IMR-90 (cell line): ENCODE measurements around the gene FLNA. TPM values are rescaled to one million over a fixed set of nuclear protein-coding genes. Genes with fewer than 3 reads are reported as not detected.

Experiments
- ATAC-seq: fragments of 200-7000 bp; cut with Tn5 transposase; 2 replicates; pipeline ENCODE4 v1.9.1; 2020; ENCODE audit warnings: low read depth, mild to moderate bottlenecking, moderate library complexity
- BruUV-seq: library from RNA; stranded (reverse); fragments of 400-500 nt; replicated peaks from 2 replicates; lab custom pipeline; 2021; lab: Mats Ljungman, UMichigan
- CTCF ChIA-PET: fragments of 300-600 bp; formaldehyde crosslinking; extraction: SDS; loops from one replicate; lab custom pipeline; 2021; ENCODE audit warnings: antibody characterized with exemption; lab: Yijun Ruan, JAX
- POLR2A ChIA-PET: fragments of 300-600 bp; sonication (Branson Sonifier 250); formaldehyde crosslinking; loops from one replicate; lab custom pipeline; 2022; ENCODE audit warnings: antibody characterized with exemption; ENCODE audit not compliant: unreplicated experiment; lab: Charles Lee
- DNase-seq: peaks from one replicate; pipeline ENCODE4 v3.0.0; 2013
- H2AFZ ChIP-seq: replicated peaks from 2 replicates; pipeline ENCODE3; 2013; ENCODE audit warnings: low read length, mild to moderate bottlenecking; ENCODE audit not compliant: poor library complexity
- H2AK5ac ChIP-seq: 2 replicates; pipeline ENCODE4 v1.6.1; 2013; ENCODE audit warnings: low read depth, low read length, inconsistent platforms
- H2AK9ac ChIP-seq: replicated peaks from 2 replicates; pipeline ENCODE3; 2013; ENCODE audit warnings: mild to moderate bottlenecking, low read depth, low read length, moderate library complexity; ENCODE audit not compliant: poor library complexity
- H2BK120ac ChIP-seq: 2 replicates; pipeline ENCODE4 v1.6.1; 2013; ENCODE audit warnings: low read depth, low read length, inconsistent platforms
- H2BK15ac ChIP-seq: 3 replicates; pipeline ENCODE4 v1.6.1; 2013; ENCODE audit warnings: low read depth, low read length, inconsistent platforms
- H2BK20ac ChIP-seq: 2 replicates; pipeline ENCODE4 v1.6.1; 2013; ENCODE audit warnings: low read depth, mild to moderate bottlenecking, inconsistent platforms, low read length, moderate library complexity
- H2BK5ac ChIP-seq: 2 replicates; pipeline ENCODE4 v1.6.1; 2013; ENCODE audit warnings: mild to moderate bottlenecking, low read depth, low read length, inconsistent platforms; ENCODE audit not compliant: poor library complexity, severe bottlenecking
- H3K14ac ChIP-seq: replicated peaks from 2 replicates; pipeline ENCODE4 v1.6.1; 2013; ENCODE audit warnings: low read depth, low read length, inconsistent platforms
- H3K18ac ChIP-seq: 2 replicates; pipeline ENCODE4 v1.6.1; 2013; ENCODE audit warnings: low read depth, low read length, control low read depth
- H3K23ac ChIP-seq: 2 replicates; pipeline ENCODE4 v1.6.1; 2013; ENCODE audit warnings: low read depth, low read length, inconsistent platforms
- H3K27ac ChIP-seq: 2 replicates; pipeline ENCODE4 v1.5.1; 2013; ENCODE audit warnings: mild to moderate bottlenecking, control low read depth, low read length; ENCODE audit not compliant: insufficient read depth
- H3K27me3 ChIP-seq: 2 replicates; pipeline ENCODE4 v1.6.1; 2013; ENCODE audit warnings: low read length; ENCODE audit not compliant: control insufficient read depth, insufficient read depth
- H3K36me3 ChIP-seq: 2 replicates; pipeline ENCODE4 v1.6.1; 2013; ENCODE audit warnings: low read length, mixed read lengths; ENCODE audit not compliant: control insufficient read depth, insufficient read depth
- H3K4ac ChIP-seq: 2 replicates; pipeline ENCODE4 v1.6.1; 2013; ENCODE audit warnings: low read depth, low read length, inconsistent platforms
- H3K4me1 ChIP-seq: 2 replicates; pipeline ENCODE4 v1.6.1; 2013; ENCODE audit warnings: low read length, mixed read lengths; ENCODE audit not compliant: control insufficient read depth, insufficient read depth
- H3K4me2 ChIP-seq: 2 replicates; pipeline ENCODE4 v1.6.1; 2013; ENCODE audit warnings: low read depth, mild to moderate bottlenecking, control low read depth, low read length, moderate library complexity
- H3K4me3 ChIP-seq: 2 replicates; pipeline ENCODE4 v1.5.1; 2013; ENCODE audit warnings: low read depth, mild to moderate bottlenecking, control low read depth, low read length, moderate library complexity; ENCODE audit not compliant: insufficient read depth
- H3K56ac ChIP-seq: 2 replicates; pipeline ENCODE4 v1.6.1; 2013; ENCODE audit warnings: low read length, inconsistent platforms; ENCODE audit not compliant: insufficient read depth; ENCODE audit errors: extremely low read depth
- H3K79me1 ChIP-seq, 2 experiments: 2 replicates each; pipeline ENCODE4 v1.6.1; 2013; ENCODE audit warnings: low read length in 2 of 2, inconsistent platforms in 1 of 2, low read depth in 1 of 2
- H3K9ac ChIP-seq: 2 replicates; pipeline ENCODE4 v1.6.1; 2013; ENCODE audit warnings: low read depth, low read length, control low read depth
- H3K9me1 ChIP-seq: 2 replicates; pipeline ENCODE4 v1.6.1; 2013; ENCODE audit warnings: low read length, inconsistent platforms; ENCODE audit not compliant: insufficient read depth
- H3K9me3 ChIP-seq: 2 replicates; pipeline ENCODE4 v1.6.1; 2013; ENCODE audit warnings: low read length; ENCODE audit not compliant: control insufficient read depth, insufficient read depth
- H4K20me1 ChIP-seq: 2 replicates; pipeline ENCODE4 v1.6.1; 2013; ENCODE audit warnings: low read length, inconsistent platforms; ENCODE audit not compliant: insufficient read depth
- H4K5ac ChIP-seq: 2 replicates; pipeline ENCODE4 v1.6.1; 2013; ENCODE audit warnings: mild to moderate bottlenecking, low read depth, low read length, control low read depth
- H4K8ac ChIP-seq, 2 experiments: 2 replicates each; pipeline ENCODE4 v1.6.1; 2013; ENCODE audit warnings: low read depth in 2 of 2, low read length in 2 of 2, control low read depth in 1 of 2, inconsistent platforms in 1 of 2
- H4K91ac ChIP-seq: 2 replicates; pipeline ENCODE4 v1.6.1; 2013; ENCODE audit warnings: low read depth, low read length, inconsistent platforms; ENCODE audit not compliant: insufficient read depth
- BHLHE40 ChIP-seq: fragments of 150-350 bp; IDR thresholded peaks from 2 replicates; pipeline ENCODE4 v1.6.1; 2016; ENCODE audit warnings: mild to moderate bottlenecking, low read depth, low read length
- CEBPB ChIP-seq: IDR thresholded peaks from 2 replicates; pipeline ENCODE4 v1.6.1; 2012; ENCODE audit warnings: low read depth, low read length, improper control_type of control experiment
- CHD1 ChIP-seq: IDR thresholded peaks from 2 replicates; pipeline ENCODE4 v1.6.1; 2012; ENCODE audit warnings: low read depth, low read length, improper control_type of control experiment
- MAFK ChIP-seq: IDR thresholded peaks from 2 replicates; pipeline ENCODE4 v1.6.1; 2012; ENCODE audit warnings: low read depth, low read length, improper control_type of control experiment
- MAZ ChIP-seq: IDR thresholded peaks from 2 replicates; pipeline ENCODE4 v1.6.1; 2012; ENCODE audit warnings: low read depth, mild to moderate bottlenecking, low read length, improper control_type of control experiment, moderate library complexity, borderline replicate concordance
- MXI1 ChIP-seq: IDR thresholded peaks from 2 replicates; pipeline ENCODE4 v1.6.1; 2012; ENCODE audit warnings: low read depth, mild to moderate bottlenecking, low read length, moderate library complexity, borderline replicate concordance
- POLR2A ChIP-seq: IDR thresholded peaks from 2 replicates; pipeline ENCODE4 v1.6.1; 2012; ENCODE audit warnings: mild to moderate bottlenecking, low read depth, low read length
- RAD21 ChIP-seq: IDR thresholded peaks from 2 replicates; pipeline ENCODE4 v1.6.1; 2012; ENCODE audit warnings: low read length, improper control_type of control experiment
- SMC3 ChIP-seq: fragments of 150-350 bp; IDR thresholded peaks from 2 replicates; pipeline ENCODE4 v1.6.1; 2016; ENCODE audit warnings: low read depth, mild to moderate bottlenecking, antibody characterized with exemption, low read length, moderate library complexity
- whole genome bisulfite sequencing, 2 experiments: methylation state at CpG; one replicate each; pipeline versions ENCODE4 v1.1.5 to v1.1.7; 2013; ENCODE audit warnings: missing lambda C conversion rate in 2 of 2; ENCODE audit not compliant: insufficient read length in 1 of 2; ENCODE audit errors: extremely low coverage in 2 of 2; 5-methylcytosine and 5-hydroxymethylcytosine counted together
- dilution Hi-C: fragments of 300-500 bp; cut with HindIII; formaldehyde crosslinking; loops from one replicate; pipeline ENCODE4 v1.14.3; 2018; ENCODE audit warnings: low sequenced_read_pairs; ENCODE audit not compliant: unreplicated experiment
- in situ Hi-C: fragments of 300-500 bp; cut with MboI; formaldehyde crosslinking; loops from 3 replicates; pipeline ENCODE4 v1.14.3; 2019; ENCODE audit warnings: low sequenced_read_pairs, inconsistent platforms, mixed read lengths
- intact Hi-C: fragments of 100-400 bp; cut with micrococcal nuclease; formaldehyde crosslinking; loops from 2 replicates; pipeline ENCODE4 v1.10.0; 2022
- polyA plus RNA-seq, 3 experiments: library from polyadenylated mRNA; depleted of rRNA; stranded (reverse); fragments of >200 nt; gene quantifications; 2 replicates each; pipeline ENCODE4 v1.2.3, GENCODE V29; 2012; ENCODE audit warnings: low replicate concordance in 1 of 3
- total RNA-seq: library from RNA; depleted of rRNA; stranded (reverse); fragments of >200 nt; gene quantifications from 2 replicates; pipeline ENCODE4 v1.2.3, GENCODE V29; 2012
- TF ChIP-seq, protein P1 (sequence below): conservative IDR thresholded peaks from 2 replicates; pipeline ENCODE4 v1.5.1; 2012; ENCODE audit warnings: mild to moderate bottlenecking, low read depth, low read length, improper control_type of control experiment
- TF ChIP-seq, protein P2 (sequence below): fragments of 150-350 bp; IDR thresholded peaks from 2 replicates; pipeline ENCODE4 v1.6.1; 2016; ENCODE audit warnings: low read depth, mild to moderate bottlenecking, low read length, moderate library complexity, borderline replicate concordance

FLNA gene
- total and polyA plus RNA-seq, 2 of the 4 experiments (the other 2 are of a cell fraction) = 1,356 to 1,357 TPM

DNA sequence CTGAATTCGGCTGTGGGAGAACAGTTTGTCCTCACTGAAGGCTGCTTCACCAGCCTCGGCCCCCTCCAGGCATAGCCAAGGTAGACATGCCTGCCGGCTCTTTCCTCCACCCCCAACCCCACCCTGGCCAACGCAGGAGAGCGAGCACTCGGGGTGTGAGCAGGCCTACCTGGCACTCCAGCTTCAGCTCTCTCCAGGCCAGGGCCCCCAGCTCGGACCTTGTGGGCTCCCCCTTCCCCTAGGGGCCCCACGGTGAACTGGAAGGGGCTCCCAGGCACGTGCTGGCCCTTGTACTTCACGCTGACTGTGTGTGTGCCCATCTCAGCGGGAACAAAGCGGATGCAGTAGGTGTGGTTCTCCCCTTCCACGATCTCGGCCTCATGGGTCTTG, 22.4 kb downstream of the FLNA start:
- Histone ChIP-seq H3K4me1 (no peaks in the 10 kb centered on the region), H3K23ac (no peak overlapping the region), H3K36me3 (peaks cover 89% of the 10 kb centered on the region), H2AK5ac (no peak overlapping the region), H3K4ac (no peak overlapping the region), H3K4me3 (no peak overlapping the region), H4K8ac (no peak overlapping the region), H2BK120ac (no peak overlapping the region), H3K9ac (no peak overlapping the region), H3K27ac (no peak overlapping the region), H3K18ac (no peak overlapping the region), H2BK15ac (no peak overlapping the region), H3K27me3 (no peaks in the 10 kb centered on the region), H2AFZ (no peak overlapping the region), H3K9me1 (no peaks in the 10 kb centered on the region), H4K5ac (no peak overlapping the region), H3K9me3 (no peaks in the 10 kb centered on the region; the same call in 1 of the 2 replicates), H4K91ac (no peak overlapping the region), H2BK20ac (no peak overlapping the region), H3K4me2 (no peak overlapping the region), H2BK5ac (no peak overlapping the region), H4K20me1 (peaks cover 98% of the 10 kb centered on the region), H3K14ac (no peak overlapping the region), H2AK9ac (no peak overlapping the region), H3K79me1 (peaks cover 3 to 35% of the 10 kb centered on the region in 2 experiments; a peak in 3 of 4 replicates), H3K56ac (no peak overlapping the region)
- CTCF ChIA-PET = no interaction called here
- BruUV-seq = no TSS peak
- dilution Hi-C loops = no loop called here
- in situ Hi-C loops = no loop called here
- TF ChIP-seq BHLHE40 (no peak), SMC3 (no peak), RAD21 (no peak), CEBPB (no peak), MXI1 (no peak), MAZ (no peak), MAFK (no peak), CHD1 (no peak), POLR2A (no peak)
- TF ChIP-seq, protein P1, sequence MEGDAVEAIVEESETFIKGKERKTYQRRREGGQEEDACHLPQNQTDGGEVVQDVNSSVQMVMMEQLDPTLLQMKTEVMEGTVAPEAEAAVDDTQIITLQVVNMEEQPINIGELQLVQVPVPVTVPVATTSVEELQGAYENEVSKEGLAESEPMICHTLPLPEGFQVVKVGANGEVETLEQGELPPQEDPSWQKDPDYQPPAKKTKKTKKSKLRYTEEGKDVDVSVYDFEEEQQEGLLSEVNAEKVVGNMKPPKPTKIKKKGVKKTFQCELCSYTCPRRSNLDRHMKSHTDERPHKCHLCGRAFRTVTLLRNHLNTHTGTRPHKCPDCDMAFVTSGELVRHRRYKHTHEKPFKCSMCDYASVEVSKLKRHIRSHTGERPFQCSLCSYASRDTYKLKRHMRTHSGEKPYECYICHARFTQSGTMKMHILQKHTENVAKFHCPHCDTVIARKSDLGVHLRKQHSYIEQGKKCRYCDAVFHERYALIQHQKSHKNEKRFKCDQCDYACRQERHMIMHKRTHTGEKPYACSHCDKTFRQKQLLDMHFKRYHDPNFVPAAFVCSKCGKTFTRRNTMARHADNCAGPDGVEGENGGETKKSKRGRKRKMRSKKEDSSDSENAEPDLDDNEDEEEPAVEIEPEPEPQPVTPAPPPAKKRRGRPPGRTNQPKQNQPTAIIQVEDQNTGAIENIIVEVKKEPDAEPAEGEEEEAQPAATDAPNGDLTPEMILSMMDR = no peak
- TF ChIP-seq, protein P2, sequence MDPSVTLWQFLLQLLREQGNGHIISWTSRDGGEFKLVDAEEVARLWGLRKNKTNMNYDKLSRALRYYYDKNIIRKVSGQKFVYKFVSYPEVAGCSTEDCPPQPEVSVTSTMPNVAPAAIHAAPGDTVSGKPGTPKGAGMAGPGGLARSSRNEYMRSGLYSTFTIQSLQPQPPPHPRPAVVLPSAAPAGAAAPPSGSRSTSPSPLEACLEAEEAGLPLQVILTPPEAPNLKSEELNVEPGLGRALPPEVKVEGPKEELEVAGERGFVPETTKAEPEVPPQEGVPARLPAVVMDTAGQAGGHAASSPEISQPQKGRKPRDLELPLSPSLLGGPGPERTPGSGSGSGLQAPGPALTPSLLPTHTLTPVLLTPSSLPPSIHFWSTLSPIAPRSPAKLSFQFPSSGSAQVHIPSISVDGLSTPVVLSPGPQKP = no peak
- DNase-seq = no peak
- 50% methylated on average over 1 of the region's 14 CpGs; no CpG with 5 or more reads in 1 of the 2 experiments for WGBS, 2 experiments
- POLR2A ChIA-PET = no interaction called here
- no peak for ATAC-seq
- intact Hi-C loops = no loop called here
